Muscle of arm (tissue), 12 donors: ENCODE measurements around the gene ZFYVE26. TPM values are rescaled to one million over a fixed set of nuclear protein-coding genes. Genes with fewer than 3 reads are reported as not detected.
"Not testable (repeated sequence)": the region's sequence is repeated elsewhere in the genome, so short reads cannot be mapped to it uniquely, and the experiment has no call there.

Source experiments
- DNase-seq: peaks from one replicate; pipeline ENCODE4 v3.0.0-alpha.2; 2013
- polyA plus RNA-seq, 12 donors: library from polyadenylated mRNA; unstranded; fragments of 120-200 nt; gene quantifications; one replicate each; pipeline ENCODE4 v1.2.1, GENCODE V29; 2013; ENCODE audit not compliant: insufficient read length in 12 of 12

Gene ZFYVE26
- polyA plus RNA-seq, 12 donors, result 7.2 to 22.9 (median 13.6) TPM; not detected in 1

- DNase-seq, result not testable (repeated sequence)
These were observed 106.6 kb downstream of the ZFYVE26 start for GRCh38 chr14:67709796-67710195.

DNA sequence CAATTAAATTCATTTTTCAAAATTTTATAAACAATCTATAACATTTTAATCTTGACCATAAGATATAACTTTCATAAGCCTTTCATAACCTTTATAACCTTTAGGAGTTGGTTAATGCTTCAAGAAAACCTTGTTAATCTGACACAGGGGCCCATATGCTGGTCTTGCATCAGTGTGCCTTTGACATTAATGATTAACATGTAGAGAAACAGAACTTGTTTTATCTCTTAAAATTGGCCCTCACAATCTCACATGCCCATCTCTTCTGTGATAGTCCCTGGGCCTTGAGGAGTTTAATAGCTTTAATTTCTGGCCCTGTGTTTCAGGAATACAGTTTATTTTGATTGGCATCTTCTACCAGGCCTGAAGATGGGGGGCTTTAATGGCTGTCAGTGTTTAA, 107.0 kb downstream of the ZFYVE26 start:
- DNase-seq, result not testable (repeated sequence)

DNA sequence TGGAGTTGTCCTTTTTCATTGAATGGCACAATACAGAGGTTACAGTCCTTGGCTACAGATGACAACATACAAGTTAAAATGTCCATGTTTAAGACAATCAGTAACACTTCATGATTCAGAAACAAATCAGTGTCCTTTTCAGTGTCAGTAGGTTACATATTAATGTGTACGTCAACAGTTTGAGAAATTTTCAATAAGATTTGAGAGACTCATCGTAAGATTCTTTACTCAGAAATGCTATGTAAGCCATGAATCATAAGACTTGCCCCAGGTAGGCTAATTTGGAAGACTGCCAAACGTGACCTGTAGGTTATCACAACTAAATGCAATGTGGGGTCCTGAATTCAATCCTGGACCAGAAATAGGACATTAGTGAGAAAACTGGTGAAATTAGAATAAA, 111.2 kb downstream of the ZFYVE26 start:
- no peak for DNase-seq

DNA sequence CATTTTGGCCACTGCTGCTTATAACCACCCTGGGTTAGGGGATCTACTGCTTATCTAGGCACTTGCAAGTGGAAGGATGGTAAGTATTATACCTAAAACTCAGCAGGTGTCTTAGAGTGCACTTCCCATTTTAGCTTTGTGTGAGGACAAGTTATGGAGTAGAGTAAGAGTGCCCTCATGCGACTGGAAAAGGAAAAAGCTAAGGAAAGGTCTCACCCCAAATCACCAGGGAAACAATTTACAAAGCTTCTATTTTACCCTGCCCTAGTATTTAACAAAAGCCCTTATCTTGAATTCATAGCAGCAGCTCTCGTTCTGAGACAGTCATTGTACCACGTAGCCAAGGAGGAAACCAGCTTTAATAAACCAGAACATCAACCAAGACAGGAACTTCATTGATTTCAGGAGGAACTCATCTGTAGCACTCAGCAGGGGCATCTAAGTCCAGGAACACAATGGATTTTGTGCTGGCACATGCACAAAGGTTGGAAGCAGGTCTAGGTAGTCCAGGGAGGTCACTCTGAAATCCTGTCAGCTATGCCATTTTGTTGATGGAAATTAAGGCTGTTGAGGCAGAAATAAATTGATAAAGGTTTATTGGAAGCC, 111.8 kb downstream of the ZFYVE26 start:
- DNase-seq, result peak; percentile 43

DNA sequence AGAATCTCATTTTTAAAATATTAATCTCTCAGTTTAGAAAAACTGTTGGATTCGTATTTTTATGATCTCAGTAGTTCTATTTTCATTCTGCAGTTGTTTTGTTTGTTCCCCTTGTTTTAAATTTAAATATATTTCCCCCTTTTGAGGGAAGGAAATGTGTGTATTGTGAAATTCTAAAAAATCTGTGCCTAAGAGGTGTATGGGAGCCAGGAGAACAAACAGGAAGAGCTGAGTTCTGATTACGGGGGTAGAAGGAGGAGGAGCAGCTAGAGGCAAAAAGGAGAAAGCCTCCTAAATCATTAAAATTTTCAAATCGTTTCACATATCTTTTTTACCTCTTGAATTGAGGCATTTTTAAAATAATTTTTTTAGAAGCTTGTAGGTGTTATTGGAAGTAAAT, 112.4 kb downstream of the ZFYVE26 start:
- DNase-seq, result no peak

GRCh38 chr14:67701492-67701891, 114.9 kb downstream of the ZFYVE26 start, which contains the start of gene RDH12:
Gene RDH12 (plus strand): TSS chr14:67701886. CDS start chr14:67722643, 20,757 bp downstream.
- DNase-seq, result not testable (repeated sequence)

DNA sequence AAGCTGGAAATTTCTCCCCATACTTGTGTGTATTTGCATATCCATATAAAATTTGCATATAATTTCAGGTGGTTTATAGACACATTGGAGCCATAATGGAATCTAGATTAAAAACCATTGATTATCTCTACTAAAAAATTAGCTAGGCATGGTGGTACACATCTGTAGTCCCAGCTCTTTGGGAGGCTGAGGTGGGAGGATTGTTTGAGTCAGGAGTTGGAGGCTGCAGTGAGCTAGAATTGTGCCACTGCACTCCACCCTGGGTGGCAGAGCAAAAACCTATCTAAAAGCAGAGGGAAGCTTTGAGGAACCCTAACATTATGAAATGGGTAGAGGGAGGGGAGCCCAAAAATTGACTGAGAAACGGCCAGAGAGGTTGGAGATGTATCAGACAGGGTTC, 118.2 kb downstream of the ZFYVE26 start:
- no peak for DNase-seq

- DNase-seq, result no peak
These were observed 119.4 kb downstream of the ZFYVE26 start for GRCh38 chr14:67697006-67697405.

Other genes starting within 250 kb of the ZFYVE26 start
- gene PIGH, start 216.3 kb downstream of the ZFYVE26 start, polyA plus RNA-seq, result 10 to 100 TPM in 10 of 12 donors, not detected in 2; 12.6 to 18.2 (median 15.7) TPM
- gene ARG2, start 196.7 kb downstream of the ZFYVE26 start, polyA plus RNA-seq, result 1 to 10 TPM in 9 of 12 donors, under 1 TPM in 1, not detected in 2; 0.98 to 4.1 (median 2.4) TPM
- 10 to 100 TPM in 11 of 12 donors, not detected in 1; 75.5 to 95.5 (median 83.9) TPM for gene VTI1B, start 142.0 kb downstream of the ZFYVE26 start, polyA plus RNA-seq
- gene RDH11, start 120.8 kb downstream of the ZFYVE26 start, polyA plus RNA-seq, result 100 to 1,000 TPM in 1 of 12 donors, 10 to 100 TPM in 11; 38.3 to 391 (median 49.7) TPM
- 1 to 10 TPM in 3 of 12 donors, under 1 TPM in 7, not detected in 2; 0.32 to 1.5 (median 0.79) TPM for gene RDH12, start 114.7 kb downstream of the ZFYVE26 start, polyA plus RNA-seq
- gene RAD51B, start 3.2 kb upstream of the ZFYVE26 start, polyA plus RNA-seq, result 10 to 100 TPM in 4 of 12 donors, 1 to 10 TPM in 6, not detected in 2; 6.3 to 13.1 (median 9.7) TPM